ENCODE results near the gene BTBD2.

The BTBD2 gene

GRCh38 chr19:1979642-1980041 is 35.9 kb downstream of the BTBD2 start:
- Histone ChIP-seq H3K4me1 (ENCODE audit: control insufficient read depth in 1 of 2, insufficient read depth in 1 of 2, low read depth in 1 of 2, low read length in 1 of 2) (no peaks in the 10 kb centered on the region), H3K27me3 (no peaks in the 10 kb centered on the region), H3K36me3 (peaks cover 90% of the 10 kb centered on the region), H3K9me3 (no peaks in the 10 kb centered on the region), H3K4me3 (ENCODE audit: low read depth in 1 of 2, low read length in 1 of 2) (no peak overlapping the region), H3K27ac (no peak overlapping the region)
- TF ChIP-seq CTCF (IDR thresholded peaks at IDR 0.05): no peak

GRCh38 chr19:1979017-1979416 is 36.5 kb downstream of the BTBD2 start:
- Histone ChIP-seq H3K4me1 (ENCODE audit: control insufficient read depth in 1 of 2, insufficient read depth in 1 of 2, low read depth in 1 of 2, low read length in 1 of 2) (no peaks in the 10 kb centered on the region), H3K27ac (no peak overlapping the region), H3K27me3 (no peaks in the 10 kb centered on the region), H3K9me3 (no peaks in the 10 kb centered on the region), H3K36me3 (peaks cover 90% of the 10 kb centered on the region), H3K4me3 (ENCODE audit: low read depth in 1 of 2, low read length in 1 of 2) (no peak overlapping the region)
- TF ChIP-seq CTCF (IDR thresholded peaks at IDR 0.05): no peak

GRCh38 chr19:1978346-1978894 is 37.1 kb downstream of the BTBD2 start:
- Histone ChIP-seq H3K27ac (no peak overlapping the region), H3K27me3 (no peaks in the 10 kb centered on the region), H3K4me1 (ENCODE audit: control insufficient read depth in 1 of 2, insufficient read depth in 1 of 2, low read depth in 1 of 2, low read length in 1 of 2) (no peaks in the 10 kb centered on the region), H3K9me3 (no peaks in the 10 kb centered on the region), H3K36me3 (peaks cover 86% of the 10 kb centered on the region), H3K4me3 (ENCODE audit: low read depth in 1 of 2, low read length in 1 of 2) (no peak overlapping the region)
- TF ChIP-seq CTCF (IDR thresholded peaks at IDR 0.05): no peak

- Histone ChIP-seq H3K36me3 (peaks cover 75% of the 10 kb centered on the region), H3K4me1 (ENCODE audit: control insufficient read depth in 1 of 2, insufficient read depth in 1 of 2, low read depth in 1 of 2, low read length in 1 of 2) (no peaks in the 10 kb centered on the region)
- TF ChIP-seq CTCF (IDR thresholded peaks at IDR 0.05): no peak
Measured at GRCh38 chr19:1977120-1977519, 38.4 kb downstream of the BTBD2 start.

GRCh38 chr19:1975162-1975480 is 40.4 kb downstream of the BTBD2 start:
- H3K4me1 ChIP-seq (ENCODE audit: control insufficient read depth in 1 of 2, insufficient read depth in 1 of 2, low read depth in 1 of 2, low read length in 1 of 2): no peaks in the 10 kb centered on the region
- TF ChIP-seq CTCF (IDR thresholded peaks at IDR 0.05): no peak
- no peaks in the 10 kb centered on the region for H3K9me3 ChIP-seq
- no peak overlapping the region for H3K4me3 ChIP-seq (ENCODE audit: low read depth in 1 of 2, low read length in 1 of 2)
- no peaks in the 10 kb centered on the region for H3K27me3 ChIP-seq
- no peak overlapping the region for H3K27ac ChIP-seq
- H3K36me3 ChIP-seq: peaks cover 69% of the 10 kb centered on the region

More at GRCh38 chr19:1977120-1977519, 38.4 kb downstream of the BTBD2 start:
- no peak overlapping the region for H3K4me3 ChIP-seq (ENCODE audit: low read depth in 1 of 2, low read length in 1 of 2)
- no peak overlapping the region for H3K27ac ChIP-seq
- H3K27me3 ChIP-seq: no peaks in the 10 kb centered on the region
- H3K9me3 ChIP-seq: no peaks in the 10 kb centered on the region

Data from neutrophil (primary cell).